RPMI8226 (cell line): ENCODE measurements around the gene ARL11.

ENCODE experiments used
- DNase-seq: peaks from one replicate; pipeline ENCODE4 v3.0.0-alpha.2; 2015

ARL11 gene

GRCh38 chr13:49615836-49616675 lies 12.3 kb upstream of the ARL11 start:
- no peak for DNase-seq

- no peak for DNase-seq
Observed at GRCh38 chr13:49616676-49617065, 11.6 kb upstream of the ARL11 start.

GRCh38 chr13:49620170-49620621 lies 8.1 kb upstream of the ARL11 start:
- DNase-seq, result no peak

- DNase-seq, result no peak
Observed at GRCh38 chr13:49622174-49622946, 5.9 kb upstream of the ARL11 start.

GRCh38 chr13:49624229-49624628 lies 4.1 kb upstream of the ARL11 start:
- no peak for DNase-seq

GRCh38 chr13:49625392-49626079 lies 2.8 kb upstream of the ARL11 start:
- peak; percentile 35 for DNase-seq

GRCh38 chr13:49629196-49629938 lies 1.1 kb downstream of the ARL11 start:
- DNase-seq, result no peak

DNA sequence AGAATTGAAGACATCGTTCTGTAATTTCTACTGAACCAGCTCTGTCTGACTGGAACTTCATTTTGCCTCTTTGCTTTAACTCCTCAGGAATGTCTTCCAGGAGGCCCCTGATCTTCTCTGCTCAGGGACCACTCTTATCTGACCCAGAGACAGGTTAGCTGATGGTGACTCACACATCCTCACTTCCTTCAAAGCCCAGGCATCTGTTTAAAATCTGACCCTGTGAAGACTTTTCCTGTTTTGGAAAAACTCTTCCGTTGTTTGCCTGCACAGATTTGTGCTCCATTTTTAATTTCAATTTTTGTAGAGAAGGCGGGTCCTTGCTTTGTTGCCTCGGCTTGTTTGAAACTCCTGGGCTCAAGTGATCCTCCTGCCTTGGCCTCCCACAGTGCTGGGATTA lies 1.6 kb downstream of the ARL11 start:
- no peak for DNase-seq

DNA sequence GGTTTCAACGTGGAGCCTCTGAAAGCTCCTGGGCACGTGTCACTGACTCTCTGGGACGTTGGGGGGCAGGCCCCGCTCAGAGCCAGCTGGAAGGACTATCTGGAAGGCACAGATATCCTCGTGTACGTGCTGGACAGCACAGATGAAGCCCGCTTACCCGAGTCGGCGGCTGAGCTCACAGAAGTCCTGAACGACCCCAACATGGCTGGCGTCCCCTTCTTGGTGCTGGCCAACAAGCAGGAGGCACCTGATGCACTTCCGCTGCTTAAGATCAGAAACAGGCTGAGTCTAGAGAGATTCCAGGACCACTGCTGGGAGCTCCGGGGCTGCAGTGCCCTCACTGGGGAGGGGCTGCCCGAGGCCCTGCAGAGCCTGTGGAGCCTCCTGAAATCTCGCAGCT lies 2.3 kb downstream of the ARL11 start:
- DNase-seq, result no peak

DNA sequence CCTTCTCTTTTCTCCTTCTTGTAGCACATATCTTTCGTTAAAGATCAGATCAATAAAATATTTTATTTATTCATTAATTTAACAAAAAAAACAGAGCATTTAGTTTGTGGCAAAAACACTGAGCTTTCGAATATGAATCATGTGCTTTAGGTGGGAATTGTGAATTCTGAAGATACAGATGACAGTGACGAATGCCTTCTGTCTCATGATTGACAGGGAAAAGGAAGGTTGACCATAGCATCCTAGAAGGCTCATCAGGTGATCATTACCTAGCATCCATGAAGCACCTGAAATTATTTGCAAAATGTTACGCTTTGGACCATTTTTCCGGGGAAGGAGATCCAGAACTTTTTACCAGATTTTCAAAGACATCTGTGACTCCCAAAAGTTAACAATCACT lies 3.8 kb downstream of the ARL11 start:
- DNase-seq, result no peak

- DNase-seq, result no peak
Observed at GRCh38 chr13:49633710-49634109, 5.4 kb downstream of the ARL11 start.

DNA sequence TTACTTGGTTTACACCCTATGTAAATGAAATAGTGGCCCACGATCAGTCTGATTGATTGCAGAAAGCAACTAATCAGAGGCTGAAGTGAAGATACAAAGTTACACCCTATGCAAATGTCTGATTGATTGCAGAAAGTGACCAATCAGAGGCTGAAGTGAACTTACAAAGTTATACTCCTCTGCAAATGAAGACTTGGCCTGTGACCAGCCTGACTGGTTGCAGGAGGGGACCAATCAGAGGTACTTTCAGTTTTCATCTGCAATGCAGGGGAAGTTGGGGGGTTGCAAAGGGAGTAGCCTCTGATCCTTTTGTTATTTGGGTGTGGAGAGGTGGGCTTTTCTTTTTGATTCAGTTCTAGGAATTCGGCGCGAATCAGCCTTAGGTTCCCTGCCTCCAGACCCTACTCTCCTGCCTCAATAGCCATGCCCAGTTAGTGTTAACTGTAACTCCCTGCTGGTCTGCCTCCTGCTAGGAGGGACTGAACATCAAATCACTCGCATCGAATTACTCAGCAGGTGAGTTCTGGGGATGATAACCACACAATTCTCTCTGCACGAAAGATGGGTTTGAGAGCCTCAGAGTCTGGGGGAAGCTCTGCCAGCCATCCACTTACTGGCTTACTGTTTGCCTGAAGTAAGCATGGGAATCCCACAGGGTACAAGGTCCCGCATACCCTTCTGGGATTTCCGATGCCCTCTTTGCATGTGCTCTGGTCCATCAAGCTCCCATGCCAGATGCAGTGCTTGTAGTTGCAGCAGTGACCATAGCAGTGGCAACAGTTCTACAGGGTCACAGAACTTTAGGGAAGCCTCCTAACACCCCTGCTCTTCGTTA lies 7.5 kb downstream of the ARL11 start:
- DNase-seq, result no peak

DNA sequence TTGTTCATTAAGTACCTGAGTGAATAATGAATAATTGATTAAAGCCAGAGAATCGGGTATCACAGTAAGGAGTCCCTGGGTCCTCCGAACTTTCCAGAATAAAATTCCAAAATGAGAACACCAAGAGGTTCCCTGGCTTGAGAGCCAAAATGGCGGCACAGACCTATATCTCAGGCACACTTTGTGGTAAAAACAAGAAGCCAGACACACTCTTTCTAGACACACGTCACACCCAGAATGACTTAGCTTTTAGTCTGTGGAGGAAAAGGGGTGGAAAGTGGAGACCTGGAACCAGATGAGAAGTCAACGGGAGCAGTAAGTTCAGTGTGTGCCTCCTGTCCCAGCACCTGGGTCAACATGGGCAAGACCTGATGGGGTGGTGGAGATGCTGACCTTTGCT lies 8.4 kb downstream of the ARL11 start:
- DNase-seq, result no peak

DNA sequence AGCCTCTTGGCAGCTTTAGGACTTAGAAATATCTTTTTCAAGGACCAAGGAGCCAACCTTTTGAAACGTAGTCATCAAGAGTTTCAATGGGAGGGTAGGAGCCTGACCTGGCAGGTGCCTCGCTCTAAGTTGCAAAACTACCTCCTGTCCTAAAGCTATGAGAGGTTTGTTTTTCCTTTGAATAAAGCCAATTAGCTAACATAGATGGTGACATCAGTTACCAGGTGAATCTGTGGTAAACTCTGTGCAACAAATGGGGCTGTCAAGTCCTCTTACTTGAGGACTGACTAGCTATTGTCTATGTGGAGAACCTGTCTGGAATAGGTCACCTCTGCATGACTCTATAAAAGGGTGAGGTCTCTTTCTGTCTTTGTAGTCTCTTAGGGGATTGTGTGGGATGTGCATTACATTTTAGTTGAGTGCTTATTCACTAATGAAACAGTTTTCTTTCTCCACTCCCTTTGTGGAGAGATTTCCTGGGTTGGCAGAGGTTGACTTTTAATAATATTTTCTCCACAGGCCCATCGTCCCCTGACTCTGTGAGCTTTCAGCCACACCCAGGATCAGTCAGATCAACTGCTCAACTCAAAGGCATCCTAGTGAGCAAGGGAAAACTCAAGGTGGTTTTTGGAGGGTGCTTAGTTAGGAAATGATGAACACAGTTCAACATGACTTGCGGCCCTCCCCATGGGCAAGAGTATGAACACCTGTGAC lies 9.9 kb downstream of the ARL11 start:
- DNase-seq, result no peak

- DNase-seq, result no peak
Observed at GRCh38 chr13:49638744-49639072, 10.4 kb downstream of the ARL11 start.

GRCh38 chr13:49641801-49642291 lies 13.5 kb downstream of the ARL11 start:
- DNase-seq, result no peak

DNA sequence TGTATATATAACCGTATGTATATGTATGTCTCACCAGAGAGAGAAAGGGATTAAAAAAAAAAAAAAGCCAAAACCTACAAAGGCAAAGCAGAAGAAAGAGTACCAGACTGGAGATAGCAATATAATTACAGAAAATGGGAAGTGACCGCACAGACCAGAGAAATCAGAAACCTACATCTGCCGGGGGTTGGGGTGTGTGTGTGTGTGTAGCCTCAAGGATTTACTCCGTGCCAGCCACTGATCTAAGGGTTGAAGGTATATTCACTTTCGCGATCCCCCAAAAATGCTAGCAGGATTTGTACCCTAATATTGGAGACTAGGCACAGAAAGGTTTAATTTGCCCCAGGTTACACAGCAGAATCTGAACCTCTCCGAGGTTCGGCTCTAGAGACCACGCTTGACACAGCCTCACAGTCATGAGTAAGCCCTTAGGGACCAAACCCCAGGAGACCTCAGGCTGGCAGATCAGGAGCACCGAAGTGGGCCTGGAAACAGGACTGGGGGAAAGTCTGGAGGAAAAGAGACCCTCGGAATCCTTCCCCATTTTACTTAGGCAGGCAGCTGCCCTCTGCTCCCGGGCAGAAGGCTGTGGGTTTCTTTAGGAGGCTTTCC lies 14.8 kb downstream of the ARL11 start:
- DNase-seq, result no peak

- DNase-seq, result no peak
Observed at GRCh38 chr13:49645451-49645850, 17.1 kb downstream of the ARL11 start.

- no peak for DNase-seq
Observed at GRCh38 chr13:49646688-49647087, 18.4 kb downstream of the ARL11 start.

DNA sequence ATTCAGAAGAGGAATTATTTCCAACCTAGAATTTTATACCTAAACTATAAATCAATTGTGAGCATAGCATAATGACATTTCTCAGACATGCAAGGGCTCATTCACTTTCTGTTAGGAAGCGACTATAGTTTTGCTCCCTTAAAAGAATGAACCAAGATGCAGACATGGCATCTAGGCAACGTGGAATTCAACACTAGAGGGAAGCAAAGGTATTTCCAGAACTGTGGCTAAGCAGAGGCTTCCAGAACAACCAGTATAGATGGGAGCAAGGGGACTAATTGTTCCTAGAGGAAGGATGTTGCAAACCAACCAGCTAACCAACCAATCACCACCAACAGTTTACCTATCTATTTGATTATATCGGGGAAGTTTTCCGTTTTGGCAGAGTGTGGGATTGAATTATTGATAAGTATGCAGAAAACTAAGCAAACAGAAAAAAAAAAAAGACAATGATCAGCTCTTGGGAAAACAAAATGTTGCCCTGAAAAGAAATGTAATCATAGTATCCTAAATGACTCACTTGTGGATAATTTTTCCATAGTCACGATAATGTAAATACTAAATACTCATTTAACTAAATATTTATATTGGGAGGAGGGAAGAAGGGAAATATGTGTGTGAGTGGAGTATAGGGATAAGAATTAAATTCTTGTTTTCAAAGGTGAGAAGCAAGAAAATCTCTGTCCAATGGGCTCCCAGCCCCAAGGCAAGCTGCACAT lies 21.1 kb downstream of the ARL11 start:
- DNase-seq, result no peak
